ENCODE measurements around the gene LDB3.

Gene LDB3

DNA sequence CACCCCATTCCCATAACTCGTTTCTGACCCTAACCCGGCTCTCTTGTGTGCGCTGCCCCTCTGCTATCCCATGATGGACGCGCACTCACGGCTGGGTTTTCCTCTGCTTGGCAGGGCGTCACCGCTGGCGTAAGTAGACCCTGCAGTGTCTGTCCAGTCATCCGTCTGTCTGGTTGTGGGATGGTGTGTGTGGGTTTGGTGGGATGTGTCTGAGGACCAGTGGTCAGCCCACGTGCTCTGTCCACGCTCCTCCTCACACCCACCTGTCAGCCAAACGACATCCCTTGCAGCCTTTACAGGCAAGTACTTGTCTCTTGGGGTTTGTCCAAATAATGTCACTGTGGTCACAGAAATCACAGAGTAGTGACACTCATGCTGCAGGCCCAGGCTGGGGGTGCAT, 20.8 kb downstream of the LDB3 start:
- peaks cover 2 to 7% of the 10 kb centered on the region in 2 donors for H3K36me3 ChIP-seq (ENCODE audit: control insufficient read depth in 2 of 2, insufficient read depth in 2 of 2, low read length in 2 of 2)
- no peaks in the 10 kb centered on the region for H3K9me3 ChIP-seq (ENCODE audit: control insufficient read depth in 2 of 2, low read length in 2 of 2)
- H3K4me3 ChIP-seq (ENCODE audit: low read length in 2 of 2) = no peak overlapping the region
- no peak overlapping the region for H3K27ac ChIP-seq (ENCODE audit: low read length)
- no peak overlapping the region for H3K9ac ChIP-seq (ENCODE audit: low read length in 2 of 2)
- H3K4me1 ChIP-seq (ENCODE audit: control insufficient read depth, insufficient read depth, low read length) = peaks cover 92% of the 10 kb centered on the region
- H3K27me3 ChIP-seq (ENCODE audit: control insufficient read depth in 1 of 2, insufficient read depth in 2 of 2, low read length in 2 of 2) = no peaks in the 10 kb centered on the region

DNA sequence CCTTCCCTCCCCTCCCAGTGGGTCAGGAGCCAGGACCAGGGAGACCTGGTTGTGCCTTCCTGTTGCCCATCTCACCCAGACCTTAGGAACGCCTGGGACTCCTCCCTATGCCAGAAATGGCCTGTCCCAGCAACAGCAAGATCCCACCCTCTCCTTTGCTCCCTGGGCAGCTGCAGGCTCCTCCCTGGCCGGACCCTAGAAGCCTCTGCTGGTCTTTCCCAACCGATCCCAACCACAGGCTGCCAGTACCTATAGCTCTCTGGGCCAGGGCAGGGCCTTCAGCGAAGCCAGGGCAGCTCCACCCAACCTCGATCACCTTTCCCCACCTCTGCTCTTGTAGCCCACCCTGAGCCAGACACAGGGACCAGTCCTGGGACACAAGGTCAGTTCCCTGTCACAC, 21.9 kb downstream of the LDB3 start:
- Histone ChIP-seq H3K9me3 (ENCODE audit: control insufficient read depth in 2 of 2, low read length in 2 of 2) (no peaks in the 10 kb centered on the region), H3K9ac (ENCODE audit: low read length in 2 of 2) (no peak overlapping the region), H3K4me1 (ENCODE audit: control insufficient read depth, insufficient read depth, low read length) (peaks cover 82% of the 10 kb centered on the region), H3K4me3 (ENCODE audit: low read length in 2 of 2) (no peak overlapping the region), H3K36me3 (ENCODE audit: control insufficient read depth in 2 of 2, insufficient read depth in 2 of 2, low read length in 2 of 2) (peaks cover 8 to 13% of the 10 kb centered on the region in 2 donors), H3K27ac (ENCODE audit: low read length) (peak overlapping the region; percentile 18), H3K27me3 (ENCODE audit: control insufficient read depth in 1 of 2, insufficient read depth in 2 of 2, low read length in 2 of 2) (no peaks in the 10 kb centered on the region)

DNA sequence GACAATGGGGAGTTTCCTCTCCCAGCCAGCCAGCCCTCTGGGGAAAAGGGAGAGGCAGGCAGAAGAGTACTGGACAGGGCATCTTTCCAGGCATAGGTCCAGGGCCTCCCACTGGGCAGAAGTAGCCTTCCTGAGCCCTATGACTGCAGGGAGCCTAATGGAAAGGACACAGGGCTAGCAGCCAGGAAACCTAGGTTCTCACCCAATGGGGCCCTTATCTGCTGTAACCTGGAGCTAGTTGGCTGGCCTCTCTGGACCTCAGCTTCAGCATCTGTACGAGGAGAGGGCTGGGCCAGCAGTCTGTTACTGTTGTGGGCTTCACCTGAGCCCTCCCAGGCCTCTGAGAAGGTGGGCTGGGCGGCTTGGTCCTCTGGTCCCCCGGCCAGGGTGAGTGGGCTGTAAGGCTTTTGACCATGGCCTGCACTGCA, 22.4 kb downstream of the LDB3 start:
- Histone ChIP-seq H3K36me3 (ENCODE audit: control insufficient read depth in 2 of 2, insufficient read depth in 2 of 2, low read length in 2 of 2) (peaks cover 12 to 17% of the 10 kb centered on the region in 2 donors), H3K27me3 (ENCODE audit: control insufficient read depth in 1 of 2, insufficient read depth in 2 of 2, low read length in 2 of 2) (no peaks in the 10 kb centered on the region), H3K9ac (ENCODE audit: low read length in 2 of 2) (no peak overlapping the region), H3K9me3 (ENCODE audit: control insufficient read depth in 2 of 2, low read length in 2 of 2) (no peaks in the 10 kb centered on the region), H3K4me3 (ENCODE audit: low read length in 2 of 2) (no peak overlapping the region), H3K4me1 (ENCODE audit: control insufficient read depth, insufficient read depth, low read length) (peaks cover 77% of the 10 kb centered on the region), H3K27ac (ENCODE audit: low read length) (peak overlapping the region; percentile 24)

DNA sequence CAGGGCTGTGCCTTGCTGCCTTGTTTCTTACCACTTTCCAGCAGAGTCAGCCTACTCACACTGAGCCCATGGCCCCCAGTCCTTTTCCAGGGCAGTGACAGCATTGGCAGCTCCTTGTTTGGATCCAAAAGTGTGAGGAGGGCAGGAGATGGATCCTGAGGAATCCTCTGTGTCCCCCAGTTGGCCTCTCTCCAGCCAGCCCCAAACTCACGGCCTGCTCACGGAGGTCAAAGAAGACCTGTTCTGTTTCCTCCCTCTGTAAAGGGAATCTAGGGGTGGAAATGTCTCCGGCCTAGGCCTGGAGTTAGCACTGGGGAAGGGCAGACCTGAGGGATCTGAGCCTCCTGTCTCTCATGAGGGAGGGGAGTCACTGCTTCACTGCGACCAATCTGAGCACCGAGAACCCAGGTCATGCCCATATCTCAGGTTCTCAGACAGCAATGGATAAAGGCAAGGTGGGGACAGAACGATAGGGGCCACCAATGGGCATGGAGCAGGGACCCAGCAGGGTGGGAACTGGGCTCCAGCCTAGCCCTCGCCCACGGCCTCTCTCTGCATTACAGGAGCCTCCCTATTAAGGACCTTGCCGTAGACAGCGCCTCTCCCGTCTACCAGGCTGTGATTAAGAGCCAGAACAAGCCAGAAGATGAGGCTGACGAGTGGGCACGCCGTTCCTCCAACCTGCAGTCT, 23.2 kb downstream of the LDB3 start:
- peak overlapping the region; percentile 24 for H3K27ac ChIP-seq (ENCODE audit: low read length)
- H3K4me1 ChIP-seq (ENCODE audit: control insufficient read depth, insufficient read depth, low read length) = peaks cover 72% of the 10 kb centered on the region
- H3K27me3 ChIP-seq (ENCODE audit: control insufficient read depth in 1 of 2, insufficient read depth in 2 of 2, low read length in 2 of 2) = no peaks in the 10 kb centered on the region

DNA sequence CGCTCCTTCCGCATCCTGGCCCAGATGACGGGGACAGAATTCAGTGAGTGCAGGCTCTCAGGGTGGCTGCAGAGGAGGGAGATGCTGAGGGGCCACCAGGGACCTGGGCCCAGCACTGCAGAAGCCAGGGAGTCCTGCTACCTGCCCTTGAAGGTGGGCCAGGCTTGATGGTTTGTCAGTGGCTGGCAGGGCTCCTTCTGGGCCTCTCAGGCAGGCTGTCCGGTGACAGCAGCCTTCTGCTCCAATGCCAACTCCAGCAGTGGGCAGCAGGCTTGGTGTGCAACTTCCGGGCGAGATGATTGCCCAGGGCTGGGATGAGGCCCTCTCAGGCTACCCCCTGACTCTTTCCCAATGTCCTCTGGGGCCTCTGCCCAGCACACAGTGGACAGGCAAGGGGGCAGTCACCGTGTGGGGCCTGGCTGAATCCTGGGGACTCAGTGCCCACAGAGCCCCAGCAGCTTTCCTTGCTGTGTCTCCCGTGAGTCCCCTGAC, 23.8 kb downstream of the LDB3 start:
- H3K4me3 ChIP-seq (ENCODE audit: low read length in 2 of 2) = no peak overlapping the region
- no peak overlapping the region for H3K9ac ChIP-seq (ENCODE audit: low read length in 2 of 2)
- peaks cover 18 to 25% of the 10 kb centered on the region in 2 donors for H3K36me3 ChIP-seq (ENCODE audit: control insufficient read depth in 2 of 2, insufficient read depth in 2 of 2, low read length in 2 of 2)
- H3K9me3 ChIP-seq (ENCODE audit: control insufficient read depth in 2 of 2, low read length in 2 of 2) = no peaks in the 10 kb centered on the region
- H3K27ac ChIP-seq (ENCODE audit: low read length) = no peak overlapping the region
- no peaks in the 10 kb centered on the region for H3K27me3 ChIP-seq (ENCODE audit: control insufficient read depth in 1 of 2, insufficient read depth in 2 of 2, low read length in 2 of 2)
- H3K4me1 ChIP-seq (ENCODE audit: control insufficient read depth, insufficient read depth, low read length) = peaks cover 69% of the 10 kb centered on the region

More for the DNA sequence above, 23.2 kb downstream of the LDB3 start:
- Histone ChIP-seq H3K9ac (ENCODE audit: low read length in 2 of 2) (no peak overlapping the region), H3K4me3 (ENCODE audit: low read length in 2 of 2) (no peak overlapping the region), H3K36me3 (ENCODE audit: control insufficient read depth in 2 of 2, insufficient read depth in 2 of 2, low read length in 2 of 2) (peaks cover 16 to 20% of the 10 kb centered on the region in 2 donors), H3K9me3 (ENCODE audit: control insufficient read depth in 2 of 2, low read length in 2 of 2) (no peaks in the 10 kb centered on the region)

DNA sequence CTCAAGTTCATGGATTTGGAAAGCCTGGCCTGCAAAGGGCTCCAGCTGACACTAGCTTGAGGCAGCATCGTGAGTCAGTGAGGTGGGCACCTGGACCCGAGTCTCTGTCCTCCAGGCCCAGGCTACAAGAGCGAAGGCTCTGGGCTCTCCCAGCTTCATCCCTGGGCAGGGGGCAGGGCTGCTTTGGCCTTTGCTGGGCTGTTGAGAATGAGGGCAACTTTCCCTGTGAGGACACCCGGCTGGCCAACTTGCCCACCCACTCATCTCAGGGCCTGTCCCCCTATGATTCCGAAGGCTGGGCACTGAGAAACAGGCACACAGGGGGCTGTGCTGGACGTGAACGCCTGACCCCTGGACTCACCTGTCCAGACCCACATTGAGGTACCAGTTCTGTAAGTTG, 24.4 kb downstream of the LDB3 start:
- Histone ChIP-seq H3K4me1 (ENCODE audit: control insufficient read depth, insufficient read depth, low read length) (peaks cover 63% of the 10 kb centered on the region), H3K27me3 (ENCODE audit: control insufficient read depth in 1 of 2, insufficient read depth in 2 of 2, low read length in 2 of 2) (no peaks in the 10 kb centered on the region), H3K36me3 (ENCODE audit: control insufficient read depth in 2 of 2, insufficient read depth in 2 of 2, low read length in 2 of 2) (peaks cover 18 to 25% of the 10 kb centered on the region in 2 donors), H3K27ac (ENCODE audit: low read length) (no peak overlapping the region), H3K9me3 (ENCODE audit: control insufficient read depth in 2 of 2, low read length in 2 of 2) (no peaks in the 10 kb centered on the region), H3K4me3 (ENCODE audit: low read length in 2 of 2) (no peak overlapping the region), H3K9ac (ENCODE audit: low read length in 2 of 2) (no peak overlapping the region)

DNA sequence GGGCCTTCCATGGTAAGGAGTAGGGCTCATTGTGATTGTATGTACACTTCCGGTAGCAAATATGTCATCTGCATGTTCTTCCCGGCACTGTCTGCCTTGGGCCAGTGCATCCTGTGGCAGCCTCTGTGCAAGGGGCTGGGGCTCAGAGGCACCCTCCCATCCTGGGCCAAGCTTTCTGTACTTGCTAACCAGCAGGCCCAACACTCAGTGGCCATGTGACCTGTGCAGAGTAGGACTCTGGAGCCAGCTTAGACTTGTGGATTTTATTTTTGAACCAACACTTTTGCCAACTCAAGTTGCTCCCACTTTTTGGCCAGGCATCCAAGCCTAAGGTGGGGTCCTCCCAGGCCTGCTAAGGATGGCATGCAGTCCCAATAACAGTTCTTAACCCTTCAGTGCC, 25.0 kb downstream of the LDB3 start:
- H3K27ac ChIP-seq (ENCODE audit: low read length) = peak overlapping the region; percentile 6
- H3K4me3 ChIP-seq (ENCODE audit: low read length in 2 of 2) = no peak overlapping the region
- peaks cover 59% of the 10 kb centered on the region for H3K4me1 ChIP-seq (ENCODE audit: control insufficient read depth, insufficient read depth, low read length)
- no peaks in the 10 kb centered on the region for H3K9me3 ChIP-seq (ENCODE audit: control insufficient read depth in 2 of 2, low read length in 2 of 2)
- no peaks in the 10 kb centered on the region for H3K27me3 ChIP-seq (ENCODE audit: control insufficient read depth in 1 of 2, insufficient read depth in 2 of 2, low read length in 2 of 2)
- H3K36me3 ChIP-seq (ENCODE audit: control insufficient read depth in 2 of 2, insufficient read depth in 2 of 2, low read length in 2 of 2) = peaks cover 25% of the 10 kb centered on the region in 2 donors
- peak overlapping the region; percentile 5 to 10 for H3K9ac ChIP-seq (ENCODE audit: low read length in 2 of 2)

DNA sequence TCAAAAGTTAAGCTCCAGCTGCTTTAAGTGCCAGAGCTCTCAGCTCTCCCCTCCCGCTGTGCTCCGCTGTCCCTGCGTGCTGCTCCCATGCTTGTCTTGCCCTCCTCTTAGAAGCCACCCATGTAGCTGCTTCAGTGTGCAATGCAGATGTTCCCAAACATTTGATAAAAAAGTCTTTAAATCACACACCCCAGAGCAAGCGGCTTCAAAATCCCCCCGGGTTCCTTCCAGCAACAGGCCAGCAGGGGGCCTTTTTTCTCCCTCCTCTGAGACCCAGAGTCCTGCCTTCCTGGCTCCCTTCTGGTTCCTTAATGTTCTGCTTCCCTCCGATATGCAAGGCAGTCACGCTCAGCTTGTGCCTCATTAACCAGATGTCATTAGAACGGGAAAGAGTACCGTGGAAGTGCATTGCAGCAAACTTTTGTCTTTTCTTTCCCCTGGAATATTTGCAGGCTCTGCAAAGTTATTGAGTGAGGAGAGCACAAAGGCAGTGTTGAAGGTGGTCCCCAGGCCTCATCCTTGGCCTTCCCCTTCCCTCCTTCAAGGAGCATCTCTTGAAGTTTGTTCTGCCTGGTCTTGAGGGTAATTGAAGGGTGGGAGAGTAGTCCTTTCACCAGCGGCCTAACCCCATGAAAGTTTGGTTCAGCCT, 25.5 kb downstream of the LDB3 start:
- Histone ChIP-seq H3K4me3 (ENCODE audit: low read length in 2 of 2) (no peak overlapping the region), H3K9ac (ENCODE audit: low read length in 2 of 2) (peak overlapping the region in 1 of 2 donors; percentile 5), H3K4me1 (ENCODE audit: control insufficient read depth, insufficient read depth, low read length) (peaks cover 54% of the 10 kb centered on the region), H3K9me3 (ENCODE audit: control insufficient read depth in 2 of 2, low read length in 2 of 2) (no peaks in the 10 kb centered on the region), H3K27ac (ENCODE audit: low read length) (peak overlapping the region; percentile 6), H3K36me3 (ENCODE audit: control insufficient read depth in 2 of 2, insufficient read depth in 2 of 2, low read length in 2 of 2) (peaks cover 27 to 30% of the 10 kb centered on the region in 2 donors), H3K27me3 (ENCODE audit: control insufficient read depth in 1 of 2, insufficient read depth in 2 of 2, low read length in 2 of 2) (no peaks in the 10 kb centered on the region)

DNA sequence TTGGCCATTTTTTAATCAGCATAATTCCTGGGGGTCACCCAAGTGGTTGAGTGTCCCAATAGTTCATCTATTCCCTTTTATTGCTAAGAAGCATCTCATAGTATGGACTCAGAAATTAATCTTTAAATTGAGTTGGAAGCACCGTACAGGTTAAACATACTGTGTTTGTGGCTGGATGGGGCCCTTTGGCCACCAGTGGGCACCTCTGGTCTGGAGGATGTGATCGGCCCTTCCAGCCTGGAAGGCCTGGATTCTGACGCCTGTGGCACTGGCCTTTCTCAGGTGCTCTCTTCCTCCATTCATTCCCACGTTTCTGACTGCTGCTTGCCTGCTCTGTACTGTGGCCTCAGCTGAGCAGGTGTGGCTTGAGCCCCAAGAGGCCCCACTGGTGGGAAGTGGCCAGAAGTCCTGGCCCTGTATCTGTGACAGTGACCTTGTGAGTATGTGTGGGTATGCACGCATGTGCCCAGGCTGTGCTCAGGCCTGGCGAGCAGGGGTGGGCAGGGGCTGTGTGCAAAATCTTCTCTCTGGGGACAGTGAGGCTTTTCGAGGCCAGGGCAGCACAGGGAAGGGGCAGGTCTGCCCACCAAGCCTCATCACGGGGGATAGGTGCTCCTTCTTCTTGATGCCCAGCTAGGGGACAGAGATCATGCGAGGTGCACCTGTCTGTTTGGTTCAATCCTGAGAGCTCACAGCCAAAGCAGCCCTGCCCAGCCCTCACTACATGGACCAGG, 30.1 kb downstream of the LDB3 start:
- Histone ChIP-seq H3K4me3 (ENCODE audit: low read length in 2 of 2) (no peak overlapping the region), H3K4me1 (ENCODE audit: control insufficient read depth, insufficient read depth, low read length) (peaks cover 12% of the 10 kb centered on the region), H3K27me3 (ENCODE audit: control insufficient read depth in 1 of 2, insufficient read depth in 2 of 2, low read length in 2 of 2) (no peaks in the 10 kb centered on the region), H3K36me3 (ENCODE audit: control insufficient read depth in 2 of 2, insufficient read depth in 2 of 2, low read length in 2 of 2) (peaks cover 49 to 55% of the 10 kb centered on the region in 2 donors), H3K9me3 (ENCODE audit: control insufficient read depth in 2 of 2, low read length in 2 of 2) (no peaks in the 10 kb centered on the region), H3K9ac (ENCODE audit: low read length in 2 of 2) (no peak overlapping the region), H3K27ac (ENCODE audit: low read length) (no peak overlapping the region)

DNA sequence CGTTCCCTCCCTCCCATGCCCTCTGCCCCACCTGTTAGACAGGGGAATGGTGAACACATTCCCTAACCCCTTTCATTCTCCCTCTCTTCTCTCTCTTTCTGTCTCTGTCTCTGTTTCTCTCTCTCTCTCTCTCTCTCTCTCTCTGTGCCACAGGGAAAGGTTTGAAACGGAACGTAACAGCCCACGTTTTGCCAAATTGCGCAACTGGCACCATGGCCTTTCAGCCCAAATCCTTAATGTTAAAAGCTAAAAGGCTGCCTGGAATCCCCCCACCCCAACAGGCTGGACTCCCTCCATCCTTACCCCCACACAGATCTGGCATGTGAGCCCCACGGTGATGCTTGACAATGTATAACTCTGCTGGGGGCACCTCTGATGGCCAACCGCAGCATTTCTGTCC, 30.8 kb downstream of the LDB3 start:
- Histone ChIP-seq H3K27me3 (ENCODE audit: control insufficient read depth in 1 of 2, insufficient read depth in 2 of 2, low read length in 2 of 2) (no peaks in the 10 kb centered on the region), H3K9ac (ENCODE audit: low read length in 2 of 2) (no peak overlapping the region), H3K27ac (ENCODE audit: low read length) (no peak overlapping the region), H3K4me3 (ENCODE audit: low read length in 2 of 2) (no peak overlapping the region), H3K9me3 (ENCODE audit: control insufficient read depth in 2 of 2, low read length in 2 of 2) (no peaks in the 10 kb centered on the region), H3K4me1 (ENCODE audit: control insufficient read depth, insufficient read depth, low read length) (peaks cover 4% of the 10 kb centered on the region), H3K36me3 (ENCODE audit: control insufficient read depth in 2 of 2, insufficient read depth in 2 of 2, low read length in 2 of 2) (peaks cover 51 to 57% of the 10 kb centered on the region in 2 donors)

Data from stomach smooth muscle (tissue), 2 donors.